IMR-90 (cell line): ENCODE measurements around the gene C2orf92. TPM values are rescaled to one million over a fixed set of nuclear protein-coding genes. Genes with fewer than 3 reads are reported as not detected.

ENCODE experiments used
- ATAC-seq: fragments of 200-7000 bp; cut with Tn5 transposase; 2 replicates; pipeline ENCODE4 v1.9.1; 2020; ENCODE audit warnings: low read depth, mild to moderate bottlenecking, moderate library complexity
- BruUV-seq: library from RNA; stranded (reverse); fragments of 400-500 nt; replicated peaks from 2 replicates; lab custom pipeline; 2021; lab: Mats Ljungman, UMichigan
- CTCF ChIA-PET: fragments of 300-600 bp; formaldehyde crosslinking; extraction: SDS; loops from one replicate; lab custom pipeline; 2021; ENCODE audit warnings: antibody characterized with exemption; lab: Yijun Ruan, JAX
- POLR2A ChIA-PET: fragments of 300-600 bp; sonication (Branson Sonifier 250); formaldehyde crosslinking; loops from one replicate; lab custom pipeline; 2022; ENCODE audit warnings: antibody characterized with exemption; ENCODE audit not compliant: unreplicated experiment; lab: Charles Lee
- DNase-seq: peaks from one replicate; pipeline ENCODE4 v3.0.0; 2013
- H2AFZ ChIP-seq: replicated peaks from 2 replicates; pipeline ENCODE3; 2013; ENCODE audit warnings: low read length, mild to moderate bottlenecking; ENCODE audit not compliant: poor library complexity
- H2AK5ac ChIP-seq: 2 replicates; pipeline ENCODE4 v1.6.1; 2013; ENCODE audit warnings: low read depth, low read length, inconsistent platforms
- H2AK9ac ChIP-seq: replicated peaks from 2 replicates; pipeline ENCODE3; 2013; ENCODE audit warnings: mild to moderate bottlenecking, low read depth, low read length, moderate library complexity; ENCODE audit not compliant: poor library complexity
- H2BK120ac ChIP-seq: 2 replicates; pipeline ENCODE4 v1.6.1; 2013; ENCODE audit warnings: low read depth, low read length, inconsistent platforms
- H2BK15ac ChIP-seq: 3 replicates; pipeline ENCODE4 v1.6.1; 2013; ENCODE audit warnings: low read depth, low read length, inconsistent platforms
- H2BK20ac ChIP-seq: 2 replicates; pipeline ENCODE4 v1.6.1; 2013; ENCODE audit warnings: low read depth, mild to moderate bottlenecking, inconsistent platforms, low read length, moderate library complexity
- H2BK5ac ChIP-seq: 2 replicates; pipeline ENCODE4 v1.6.1; 2013; ENCODE audit warnings: mild to moderate bottlenecking, low read depth, low read length, inconsistent platforms; ENCODE audit not compliant: poor library complexity, severe bottlenecking
- H3K14ac ChIP-seq: replicated peaks from 2 replicates; pipeline ENCODE4 v1.6.1; 2013; ENCODE audit warnings: low read depth, low read length, inconsistent platforms
- H3K18ac ChIP-seq: 2 replicates; pipeline ENCODE4 v1.6.1; 2013; ENCODE audit warnings: low read depth, low read length, control low read depth
- H3K23ac ChIP-seq: 2 replicates; pipeline ENCODE4 v1.6.1; 2013; ENCODE audit warnings: low read depth, low read length, inconsistent platforms
- H3K27ac ChIP-seq: 2 replicates; pipeline ENCODE4 v1.5.1; 2013; ENCODE audit warnings: mild to moderate bottlenecking, control low read depth, low read length; ENCODE audit not compliant: insufficient read depth
- H3K27me3 ChIP-seq: 2 replicates; pipeline ENCODE4 v1.6.1; 2013; ENCODE audit warnings: low read length; ENCODE audit not compliant: control insufficient read depth, insufficient read depth
- H3K36me3 ChIP-seq: 2 replicates; pipeline ENCODE4 v1.6.1; 2013; ENCODE audit warnings: low read length, mixed read lengths; ENCODE audit not compliant: control insufficient read depth, insufficient read depth
- H3K4ac ChIP-seq: 2 replicates; pipeline ENCODE4 v1.6.1; 2013; ENCODE audit warnings: low read depth, low read length, inconsistent platforms
- H3K4me1 ChIP-seq: 2 replicates; pipeline ENCODE4 v1.6.1; 2013; ENCODE audit warnings: low read length, mixed read lengths; ENCODE audit not compliant: control insufficient read depth, insufficient read depth
- H3K4me2 ChIP-seq: 2 replicates; pipeline ENCODE4 v1.6.1; 2013; ENCODE audit warnings: low read depth, mild to moderate bottlenecking, control low read depth, low read length, moderate library complexity
- H3K4me3 ChIP-seq: 2 replicates; pipeline ENCODE4 v1.5.1; 2013; ENCODE audit warnings: low read depth, mild to moderate bottlenecking, control low read depth, low read length, moderate library complexity; ENCODE audit not compliant: insufficient read depth
- H3K56ac ChIP-seq: 2 replicates; pipeline ENCODE4 v1.6.1; 2013; ENCODE audit warnings: low read length, inconsistent platforms; ENCODE audit not compliant: insufficient read depth; ENCODE audit errors: extremely low read depth
- H3K79me1 ChIP-seq, 2 experiments: 2 replicates each; pipeline ENCODE4 v1.6.1; 2013; ENCODE audit warnings: low read length in 2 of 2, inconsistent platforms in 1 of 2, low read depth in 1 of 2
- H3K9ac ChIP-seq: 2 replicates; pipeline ENCODE4 v1.6.1; 2013; ENCODE audit warnings: low read depth, low read length, control low read depth
- H3K9me1 ChIP-seq: 2 replicates; pipeline ENCODE4 v1.6.1; 2013; ENCODE audit warnings: low read length, inconsistent platforms; ENCODE audit not compliant: insufficient read depth
- H3K9me3 ChIP-seq: 2 replicates; pipeline ENCODE4 v1.6.1; 2013; ENCODE audit warnings: low read length; ENCODE audit not compliant: control insufficient read depth, insufficient read depth
- H4K20me1 ChIP-seq: 2 replicates; pipeline ENCODE4 v1.6.1; 2013; ENCODE audit warnings: low read length, inconsistent platforms; ENCODE audit not compliant: insufficient read depth
- H4K5ac ChIP-seq: 2 replicates; pipeline ENCODE4 v1.6.1; 2013; ENCODE audit warnings: mild to moderate bottlenecking, low read depth, low read length, control low read depth
- H4K8ac ChIP-seq, 2 experiments: 2 replicates each; pipeline ENCODE4 v1.6.1; 2013; ENCODE audit warnings: low read depth in 2 of 2, low read length in 2 of 2, control low read depth in 1 of 2, inconsistent platforms in 1 of 2
- H4K91ac ChIP-seq: 2 replicates; pipeline ENCODE4 v1.6.1; 2013; ENCODE audit warnings: low read depth, low read length, inconsistent platforms; ENCODE audit not compliant: insufficient read depth
- CHD1 ChIP-seq: IDR thresholded peaks from 2 replicates; pipeline ENCODE4 v1.6.1; 2012; ENCODE audit warnings: low read depth, low read length, improper control_type of control experiment
- ELK1 ChIP-seq: fragments of 150-350 bp; IDR thresholded peaks from 2 replicates; pipeline ENCODE4 v1.6.1; 2016; ENCODE audit warnings: low read depth, mild to moderate bottlenecking, low read length, moderate library complexity, borderline replicate concordance
- MAFK ChIP-seq: IDR thresholded peaks from 2 replicates; pipeline ENCODE4 v1.6.1; 2012; ENCODE audit warnings: low read depth, low read length, improper control_type of control experiment
- MXI1 ChIP-seq: IDR thresholded peaks from 2 replicates; pipeline ENCODE4 v1.6.1; 2012; ENCODE audit warnings: low read depth, mild to moderate bottlenecking, low read length, moderate library complexity, borderline replicate concordance
- NFE2L2 ChIP-seq: fragments of 150-350 bp; IDR thresholded peaks from 2 replicates; pipeline ENCODE4 v1.6.1; 2016; ENCODE audit warnings: low read depth, mild to moderate bottlenecking, low read length
- RAD21 ChIP-seq: IDR thresholded peaks from 2 replicates; pipeline ENCODE4 v1.6.1; 2012; ENCODE audit warnings: low read length, improper control_type of control experiment
- RCOR1 ChIP-seq: IDR thresholded peaks from 2 replicates; pipeline ENCODE4 v1.6.1; 2012; ENCODE audit warnings: mild to moderate bottlenecking, low read length, improper control_type of control experiment; ENCODE audit not compliant: insufficient replicate concordance
- RFX5 ChIP-seq: IDR thresholded peaks from 2 replicates; pipeline ENCODE4 v1.8.0; 2012; ENCODE audit warnings: low read depth, mild to moderate bottlenecking, low read length, moderate library complexity
- SMC3 ChIP-seq: fragments of 150-350 bp; IDR thresholded peaks from 2 replicates; pipeline ENCODE4 v1.6.1; 2016; ENCODE audit warnings: low read depth, mild to moderate bottlenecking, antibody characterized with exemption, low read length, moderate library complexity
- USF2 ChIP-seq: fragments of 150-350 bp; IDR thresholded peaks from 2 replicates; pipeline ENCODE4 v1.6.1; 2017; ENCODE audit warnings: mild to moderate bottlenecking, antibody characterized with exemption, low read length, low read depth
- WGBS, 2 experiments: methylation state at CpG; one replicate each; pipeline versions ENCODE4 v1.1.5 to v1.1.7; 2013; ENCODE audit warnings: missing lambda C conversion rate in 2 of 2; ENCODE audit not compliant: insufficient read length in 1 of 2; ENCODE audit errors: extremely low coverage in 2 of 2; 5-methylcytosine and 5-hydroxymethylcytosine counted together
- dilution Hi-C: fragments of 300-500 bp; cut with HindIII; formaldehyde crosslinking; loops from one replicate; pipeline ENCODE4 v1.14.3; 2018; ENCODE audit warnings: low sequenced_read_pairs; ENCODE audit not compliant: unreplicated experiment
- in situ Hi-C: fragments of 300-500 bp; cut with MboI; formaldehyde crosslinking; loops from 3 replicates; pipeline ENCODE4 v1.14.3; 2019; ENCODE audit warnings: low sequenced_read_pairs, inconsistent platforms, mixed read lengths
- intact Hi-C: fragments of 100-400 bp; cut with micrococcal nuclease; formaldehyde crosslinking; loops from 2 replicates; pipeline ENCODE4 v1.10.0; 2022
- polyA plus RNA-seq, 3 experiments: library from polyadenylated mRNA; depleted of rRNA; stranded (reverse); fragments of >200 nt; gene quantifications; 2 replicates each; pipeline ENCODE4 v1.2.3, GENCODE V29; 2012; ENCODE audit warnings: low replicate concordance in 1 of 3
- total RNA-seq: library from RNA; depleted of rRNA; stranded (reverse); fragments of >200 nt; gene quantifications from 2 replicates; pipeline ENCODE4 v1.2.3, GENCODE V29; 2012

C2orf92 gene
- total and polyA plus RNA-seq, 2 of the 4 experiments (the other 2 are of a cell fraction) = 0.90 to 2.5 TPM

GRCh38 chr2:97741251-97741650 is 71.7 kb downstream of the C2orf92 start:
- 96% methylated on average over 4 of the region's 20 CpGs; no CpG with 5 or more reads in 1 of the 2 experiments for WGBS, 2 experiments
- no peak overlapping the region for H2BK120ac ChIP-seq
- H3K79me1 ChIP-seq = no peaks in the 10 kb centered on the region
- no peak overlapping the region for H4K5ac ChIP-seq
- in situ Hi-C loops = no loop called here
- intact Hi-C loops = no loop called here
- H3K36me3 ChIP-seq = 0 out of 2 replicates have a peak, but pooled peaks cover 2% of the 10 kb centered on the region
- DNase-seq (no peak), ATAC-seq (no peak)
- no peaks in the 10 kb centered on the region; the same call in 1 of the 2 replicates for H3K27me3 ChIP-seq
- H3K14ac ChIP-seq = no peak overlapping the region
- H3K18ac ChIP-seq = no peak overlapping the region
- H4K20me1 ChIP-seq = no peaks in the 10 kb centered on the region
- no peak overlapping the region for H2BK15ac ChIP-seq
- H3K4me1 ChIP-seq = peaks cover 2% of the 10 kb centered on the region; the same call in 1 of the 2 replicates
- H3K27ac ChIP-seq = no peak overlapping the region
- no peak overlapping the region for H2BK20ac ChIP-seq
- H2AK5ac ChIP-seq = no peak overlapping the region
- no peak for TF ChIP-seq RCOR1
- no peak for TF ChIP-seq NFE2L2
- TF ChIP-seq RAD21 = no peak
- TF ChIP-seq ELK1 = no peak
- no peak for TF ChIP-seq SMC3
- no peak for TF ChIP-seq RFX5
- TF ChIP-seq CHD1 = no peak
- TF ChIP-seq USF2 = no peak
- TF ChIP-seq MAFK = no peak
- no peak for TF ChIP-seq MXI1
- CTCF ChIA-PET = interaction anchor here (0.6 to 1.4 kb wide), 3 partner anchors 463 to 644 kb away, joined by 3 to 9 read pairs (median 3); no protein-coding TSS in a partner anchor
- no peak overlapping the region for H3K23ac ChIP-seq
- H3K4me3 ChIP-seq = no peak overlapping the region
- no peak overlapping the region for H4K8ac ChIP-seq
- H4K91ac ChIP-seq = no peak overlapping the region
- dilution Hi-C loops = no loop called here
- H2AFZ ChIP-seq = no peak overlapping the region
- H3K9ac ChIP-seq = no peak overlapping the region
- H3K4ac ChIP-seq = no peak overlapping the region
- H3K9me3 ChIP-seq = no peaks in the 10 kb centered on the region
- no peak overlapping the region for H3K4me2 ChIP-seq
- H3K56ac ChIP-seq = no peak overlapping the region
- BruUV-seq = no TSS peak
- no peaks in the 10 kb centered on the region for H3K9me1 ChIP-seq
- no peak overlapping the region for H2BK5ac ChIP-seq
- no peak overlapping the region for H2AK9ac ChIP-seq
- POLR2A ChIA-PET = no interaction called here
